Pulmonary artery endothelial cell (primary cell): ENCODE results near the gene NFRKB. TPM values are rescaled to one million over a fixed set of nuclear protein-coding genes. Genes with fewer than 3 reads are reported as not detected.

Experiments
- DNase-seq: peaks from one replicate; pipeline ENCODE4 v3.0.0-alpha.2; 2011; ENCODE audit warnings: low read depth, low spot score
- total RNA-seq: library from RNA; depleted of rRNA; stranded (reverse); fragments of >200 nt; gene quantifications from 2 replicates; pipeline ENCODE4 v1.2.3, GENCODE V29; 2014

The NFRKB gene
- total RNA-seq, result 16.9 and 21.6 TPM in 2 replicates

GRCh38 chr11:129895126-129896041, at the start of gene NFRKB:
Gene NFRKB (minus strand): TSS chr11:129895578. CDS start chr11:129892849, 2,729 bp downstream.
- no peak for DNase-seq

- no peak for DNase-seq
Measured at GRCh38 chr11:129944696-129945095, 49.3 kb upstream of the NFRKB start.

GRCh38 chr11:129943036-129943435, 47.7 kb upstream of the NFRKB start:
- no peak for DNase-seq

GRCh38 chr11:129939510-129939909, 44.1 kb upstream of the NFRKB start:
- no peak for DNase-seq

GRCh38 chr11:129938764-129939163, 43.4 kb upstream of the NFRKB start:
- no peak for DNase-seq

GRCh38 chr11:129937592-129938238, 42.3 kb upstream of the NFRKB start:
- DNase-seq, result no peak

- DNase-seq, result no peak
Measured at GRCh38 chr11:129935723-129936122, 40.3 kb upstream of the NFRKB start.

GRCh38 chr11:129933891-129934290, 38.5 kb upstream of the NFRKB start:
- no peak for DNase-seq

GRCh38 chr11:129933262-129933661, 37.9 kb upstream of the NFRKB start:
- DNase-seq, result no peak

- DNase-seq, result no peak
Measured at GRCh38 chr11:129932381-129933067, 37.1 kb upstream of the NFRKB start.

- DNase-seq, result no peak
Measured at GRCh38 chr11:129930743-129931142, 35.4 kb upstream of the NFRKB start.

GRCh38 chr11:129930296-129930695, 34.9 kb upstream of the NFRKB start:
- peak; percentile 17 for DNase-seq

- no peak for DNase-seq
Measured at GRCh38 chr11:129929721-129930120, 34.3 kb upstream of the NFRKB start.

- DNase-seq, result no peak
Measured at GRCh38 chr11:129928923-129929692, 33.7 kb upstream of the NFRKB start.

GRCh38 chr11:129922674-129923073, 27.3 kb upstream of the NFRKB start:
- no peak for DNase-seq

- no peak for DNase-seq
Measured at GRCh38 chr11:129918361-129918760, 23.0 kb upstream of the NFRKB start.

GRCh38 chr11:129917231-129917630, 21.9 kb upstream of the NFRKB start:
- DNase-seq, result no peak

- DNase-seq, result peak; percentile 41
Measured at GRCh38 chr11:129911298-129911697, 15.9 kb upstream of the NFRKB start.

GRCh38 chr11:129910360-129910759, 15.0 kb upstream of the NFRKB start:
- DNase-seq, result no peak

- no peak for DNase-seq
Measured at GRCh38 chr11:129905402-129905801, 10.0 kb upstream of the NFRKB start.

- DNase-seq, result no peak
Measured at GRCh38 chr11:129896062-129896461, 684 bp upstream of the NFRKB start.
